Psoas muscle (tissue), 8 donors: ENCODE measurements around the gene LRP1B. TPM values are rescaled to one million over a fixed set of nuclear protein-coding genes. Genes with fewer than 3 reads are reported as not detected.

Experiments
- ATAC-seq, 4 donors: fragments of 200-7000 bp; cut with Tn5 transposase; one replicate each; pipeline ENCODE4 v1.9.1; 2020; ENCODE audit warnings: moderate library complexity in 3 of 4, mild to moderate bottlenecking in 2 of 4
- DNase-seq, 2 donors: peaks; one replicate each; pipeline ENCODE4 v3.0.0-alpha.2; 2020
- H3K27ac ChIP-seq: fragments of 200-600 bp; one replicate; pipeline ENCODE4 v1.8.0; 2022
- H3K27me3 ChIP-seq, 3 donors: fragments of 200-600 bp in 1 of 3; one replicate each; pipeline versions ENCODE4 v1.6.1 to v1.8.0; 2013 to 2022; ENCODE audit warnings: low read length in 2 of 3, mild to moderate bottlenecking in 2 of 3, moderate library complexity in 1 of 3; ENCODE audit not compliant: insufficient read depth in 3 of 3
- H3K36me3 ChIP-seq, 2 donors: fragments of 200-600 bp in 1 of 2; one replicate each; pipeline versions ENCODE4 v1.6.1 to v1.8.0; 2013 to 2022; ENCODE audit warnings: low read depth in 1 of 2, mild to moderate bottlenecking in 1 of 2, moderate library complexity in 1 of 2; ENCODE audit not compliant: insufficient read depth in 1 of 2
- H3K4me1 ChIP-seq: fragments of 200-600 bp; one replicate; pipeline ENCODE4 v1.8.0; 2022
- H3K4me3 ChIP-seq: fragments of 200-600 bp; one replicate; pipeline ENCODE4 v1.8.0; 2022; ENCODE audit warnings: mild to moderate bottlenecking
- H3K9me3 ChIP-seq: fragments of 200-600 bp; one replicate; pipeline ENCODE4 v1.8.0; 2022
- WGBS, 3 donors: extraction: QIAGEN DNeasy Blood & Tissue Kit; methylation state at CpG; one replicate each; pipeline versions ENCODE4 v1.1.6 to v1.1.7; 2013; 5-methylcytosine and 5-hydroxymethylcytosine counted together
- intact Hi-C, 2 donors: fragments of 100-400 bp; cut with DNase I; formaldehyde crosslinking; loops; one replicate each; pipeline versions ENCODE4 v1.11.0 to v1.14.2; 2022
- polyA plus RNA-seq, 3 donors: library from polyadenylated mRNA; stranded (reverse); fragments of 200-250 nt; gene quantifications; one replicate each; pipeline ENCODE4 v1.2.3, GENCODE V29; 2013
- total RNA-seq, 4 donors: library from RNA; stranded (reverse); fragmentation: NEBNext Ultra II Directional in 2 of 4; extraction: Animal tissue kit (Norgen Biotek cat#: 25700) in 2 of 4; gene quantifications; one replicate each; pipeline versions ENCODE4 v1.2.1 to v1.2.4, GENCODE V29; 2021 to 2023
- TF ChIP-seq, protein P1 (sequence below): fragments of 200-600 bp; IDR thresholded peaks from one replicate; pipeline ENCODE4 v1.8.0; 2022; ENCODE audit warnings: antibody characterized with exemption
- donor health status: healthy with polysubstance abuse.
- donor health status: DM: no; HTN: no; CAD: no; lungs with moderate emphysema.
- donor health status: Bipolar disorder and iron deficiency.
- donor health status: healthy.
- donor health status: DM: yes; HTN: yes; CAD: no.
- donor health status: DM: no; HTN: no; CAD: no.
- donor health status: DM: no; HTN: no; CAD: no.
- donor health status: DM: yes; HTN: yes; CAD: no.

Gene LRP1B
- total and polyA plus RNA-seq, 7 donors = 0.33 to 3.3 (median 0.95) TPM

DNA sequence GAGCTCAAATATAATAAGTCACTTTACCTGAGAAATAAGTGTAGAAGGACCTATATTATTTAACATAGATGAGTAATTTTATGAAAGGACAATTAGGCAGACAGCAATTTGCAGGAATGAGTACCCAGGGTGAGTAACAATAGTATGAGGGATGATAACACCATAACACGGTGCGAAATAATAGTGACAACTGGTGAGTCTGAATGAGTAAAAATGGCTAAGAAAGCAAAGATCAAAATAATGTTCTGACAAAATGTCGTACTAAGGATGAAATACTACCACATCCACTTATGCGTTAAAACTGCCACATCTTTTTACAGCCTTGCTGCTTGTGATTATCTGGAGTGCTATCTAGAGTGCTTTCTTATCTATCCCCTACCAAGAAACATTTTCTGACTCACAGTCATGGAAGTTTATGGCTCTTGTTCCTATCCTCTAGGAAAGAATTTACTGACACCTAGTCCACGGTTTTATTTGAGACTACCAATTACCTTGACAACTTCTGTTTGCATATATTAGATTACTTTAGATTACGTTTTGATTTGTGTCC is 929.7 kb downstream of the LRP1B start:
- Histone ChIP-seq H3K4me1 (no peaks in the 10 kb centered on the region), H3K9me3 (no peaks in the 10 kb centered on the region), H3K4me3 (no peak overlapping the region), H3K27ac (no peak overlapping the region), H3K27me3 (no peaks in the 10 kb centered on the region), H3K36me3 (no peaks in the 10 kb centered on the region)
- TF ChIP-seq, protein P1, sequence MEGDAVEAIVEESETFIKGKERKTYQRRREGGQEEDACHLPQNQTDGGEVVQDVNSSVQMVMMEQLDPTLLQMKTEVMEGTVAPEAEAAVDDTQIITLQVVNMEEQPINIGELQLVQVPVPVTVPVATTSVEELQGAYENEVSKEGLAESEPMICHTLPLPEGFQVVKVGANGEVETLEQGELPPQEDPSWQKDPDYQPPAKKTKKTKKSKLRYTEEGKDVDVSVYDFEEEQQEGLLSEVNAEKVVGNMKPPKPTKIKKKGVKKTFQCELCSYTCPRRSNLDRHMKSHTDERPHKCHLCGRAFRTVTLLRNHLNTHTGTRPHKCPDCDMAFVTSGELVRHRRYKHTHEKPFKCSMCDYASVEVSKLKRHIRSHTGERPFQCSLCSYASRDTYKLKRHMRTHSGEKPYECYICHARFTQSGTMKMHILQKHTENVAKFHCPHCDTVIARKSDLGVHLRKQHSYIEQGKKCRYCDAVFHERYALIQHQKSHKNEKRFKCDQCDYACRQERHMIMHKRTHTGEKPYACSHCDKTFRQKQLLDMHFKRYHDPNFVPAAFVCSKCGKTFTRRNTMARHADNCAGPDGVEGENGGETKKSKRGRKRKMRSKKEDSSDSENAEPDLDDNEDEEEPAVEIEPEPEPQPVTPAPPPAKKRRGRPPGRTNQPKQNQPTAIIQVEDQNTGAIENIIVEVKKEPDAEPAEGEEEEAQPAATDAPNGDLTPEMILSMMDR = no peak
- ATAC-seq (no peak), DNase-seq (no peak)
- intact Hi-C loops = no loop called here
- WGBS, 3 donors = 65 to 69% (median 67%) methylated on average over 6 of the region's 6 CpGs

DNA sequence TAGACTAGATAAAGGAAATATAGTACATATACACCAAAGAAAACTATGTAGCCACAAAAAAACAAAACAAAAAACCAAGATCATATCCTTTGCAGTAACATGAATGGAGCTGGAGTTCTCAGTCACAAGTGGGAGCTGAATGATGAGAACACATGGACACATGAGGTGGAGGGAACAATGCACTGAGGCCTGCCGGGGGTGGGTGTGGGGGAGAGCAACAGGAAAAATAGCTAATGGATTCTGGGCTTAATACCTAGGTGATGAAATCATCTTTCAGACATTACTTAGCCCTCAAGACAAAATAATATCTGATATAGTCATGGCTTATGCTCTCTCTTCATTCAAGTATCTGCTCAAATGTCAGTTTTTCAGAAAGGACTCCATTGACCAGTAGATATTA is 930.6 kb downstream of the LRP1B start:
- H3K9me3 ChIP-seq = no peaks in the 10 kb centered on the region
- intact Hi-C loops = no loop called here
- H3K27ac ChIP-seq = no peak overlapping the region
- H3K36me3 ChIP-seq = no peaks in the 10 kb centered on the region
- TF ChIP-seq, protein P1 = no peak
- H3K4me1 ChIP-seq = no peaks in the 10 kb centered on the region
- no peaks in the 10 kb centered on the region for H3K27me3 ChIP-seq
- H3K4me3 ChIP-seq = no peak overlapping the region
- 70 to 74% (median 71%) methylated on average over 1 of the region's 1 CpG for WGBS, 3 donors
- no peak for ATAC-seq
- DNase-seq = no peak

DNA sequence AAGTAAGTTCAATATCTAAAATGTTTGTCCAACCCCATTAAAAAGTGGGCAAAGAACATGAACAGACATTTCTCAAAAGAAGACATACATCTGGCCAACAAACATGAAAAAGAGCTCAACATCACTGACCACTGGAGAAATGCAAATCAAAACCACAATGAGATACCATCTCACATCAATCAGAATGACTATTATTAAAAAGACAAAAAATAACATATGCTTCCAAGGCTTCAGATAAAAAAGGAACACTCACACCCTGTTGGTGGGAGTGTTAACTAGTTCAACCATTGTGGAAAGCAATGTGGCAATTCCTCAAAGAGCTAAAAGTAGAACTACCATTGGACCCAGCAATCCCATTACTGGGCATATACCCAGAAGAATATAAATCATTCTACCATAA is 931.1 kb downstream of the LRP1B start:
- Histone ChIP-seq H3K4me3 (no peak overlapping the region), H3K27me3 (no peaks in the 10 kb centered on the region), H3K27ac (no peak overlapping the region), H3K9me3 (no peaks in the 10 kb centered on the region), H3K4me1 (no peaks in the 10 kb centered on the region), H3K36me3 (no peaks in the 10 kb centered on the region)
- intact Hi-C loops = no loop called here
- ATAC-seq (no peak), DNase-seq (no peak)
- TF ChIP-seq, protein P1 = no peak

DNA sequence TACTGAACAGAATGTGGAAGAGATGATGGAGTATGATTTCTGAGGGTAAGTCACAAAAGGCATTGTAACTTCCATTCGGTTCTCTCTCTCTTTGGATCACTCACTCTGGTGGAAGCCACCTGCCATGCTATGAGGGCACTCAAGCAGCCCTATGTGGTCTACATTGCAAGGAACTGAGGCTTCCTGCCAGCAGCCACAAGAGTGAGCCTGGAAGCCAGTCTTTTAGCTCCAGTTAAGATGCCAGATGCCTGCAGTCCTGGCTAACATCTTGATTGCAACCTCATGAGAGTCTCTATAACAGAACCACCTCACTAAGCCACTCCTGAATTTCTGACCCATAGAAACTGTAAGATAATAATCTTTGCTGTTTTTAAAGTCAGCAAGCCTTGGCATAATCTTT is 935.7 kb downstream of the LRP1B start:
- DNase-seq = no peak
- TF ChIP-seq, protein P1 = no peak
- ATAC-seq = no peak
- Histone ChIP-seq H3K27ac (no peak overlapping the region), H3K4me3 (no peak overlapping the region), H3K36me3 (no peaks in the 10 kb centered on the region), H3K9me3 (no peaks in the 10 kb centered on the region), H3K4me1 (no peaks in the 10 kb centered on the region), H3K27me3 (no peaks in the 10 kb centered on the region)
- 62 to 82% (median 82%) methylated on average over 1 of the region's 1 CpG for WGBS, 3 donors
- intact Hi-C loops = no loop called here

DNA sequence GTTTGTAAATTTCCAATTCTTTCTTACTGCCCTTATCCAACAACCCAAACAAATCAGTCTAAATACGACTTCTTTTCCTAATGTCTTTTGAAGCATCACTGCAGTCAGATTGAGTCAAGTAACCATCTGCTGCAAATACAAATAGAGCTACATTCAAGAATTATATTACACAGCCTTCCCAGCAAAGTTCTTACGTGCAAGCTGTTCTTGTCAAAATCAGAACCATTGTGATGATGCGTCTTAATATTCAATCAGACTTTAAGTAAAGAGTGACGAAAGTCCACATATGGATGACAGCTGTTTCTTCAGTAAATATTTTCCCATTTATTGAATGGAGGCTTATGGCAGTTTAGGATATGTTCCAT is 943.8 kb downstream of the LRP1B start:
- TF ChIP-seq, protein P1 = no peak
- Histone ChIP-seq H3K4me1 (no peaks in the 10 kb centered on the region), H3K27me3 (no peaks in the 10 kb centered on the region), H3K4me3 (no peak overlapping the region), H3K36me3 (no peaks in the 10 kb centered on the region), H3K9me3 (no peaks in the 10 kb centered on the region), H3K27ac (no peak overlapping the region)
- ATAC-seq (no peak), DNase-seq (no peak)
- intact Hi-C loops = no loop called here
- WGBS, 3 donors = 26 to 28% (median 26%) methylated on average over 4 of the region's 4 CpGs
